CD4-positive, alpha-beta T cell treated with Interleukin-17A for 4 hours (primary cell): ENCODE measurements around the gene DHCR24.
"Not testable (repeated sequence)": the region's sequence is repeated elsewhere in the genome, so short reads cannot be mapped to it uniquely, and the experiment has no call there.

Source experiments
- DNase-seq: peaks from one replicate; pipeline ENCODE4 v3.0.0-alpha.2; 2020; ENCODE audit warnings: mixed read lengths

The DHCR24 gene

DNA sequence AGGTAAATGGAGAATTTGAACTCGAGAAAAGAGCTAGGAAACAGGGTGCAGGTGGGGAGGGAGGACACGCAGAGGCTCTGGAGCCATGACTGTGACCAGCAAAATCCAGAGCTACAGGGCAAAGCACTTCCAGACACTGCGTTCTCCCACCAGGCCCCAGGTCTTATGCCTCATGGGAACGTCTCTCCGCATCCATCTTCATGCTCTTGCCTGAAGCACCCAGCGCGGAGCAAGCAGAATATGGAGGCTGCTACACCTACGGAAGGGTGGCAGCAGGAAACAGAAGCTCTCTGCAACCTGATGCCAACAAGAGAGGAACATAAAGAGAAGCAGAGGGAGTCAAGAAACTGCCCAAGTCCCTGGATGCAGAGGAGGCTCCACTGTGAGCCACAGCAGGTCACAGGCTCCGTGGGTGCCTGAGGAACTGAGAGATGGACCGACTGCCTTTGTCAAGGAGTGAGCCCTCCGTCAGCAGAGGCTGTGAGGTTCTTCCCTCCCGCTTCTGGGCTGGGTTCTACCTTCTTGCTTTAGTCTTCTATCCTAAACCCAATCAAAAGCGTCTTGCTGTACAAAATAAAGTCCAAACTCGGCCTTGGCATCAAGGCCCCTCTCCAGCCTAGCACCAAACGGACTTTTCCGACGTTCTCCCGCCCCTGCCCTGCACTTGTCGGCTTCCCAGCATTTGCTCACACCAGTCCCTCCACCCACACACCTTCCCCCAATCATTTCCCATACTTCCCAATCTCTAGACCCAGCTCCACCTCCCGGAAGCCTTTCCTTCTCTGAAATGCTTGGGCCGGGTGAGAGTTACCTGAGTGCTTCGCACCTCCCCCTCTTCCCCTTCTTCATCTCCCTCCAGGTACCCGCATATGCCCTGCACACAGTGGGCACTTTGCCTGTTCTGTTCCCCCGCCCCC is 930 bp downstream of the DHCR24 start:
- DNase-seq: no peak

DNA sequence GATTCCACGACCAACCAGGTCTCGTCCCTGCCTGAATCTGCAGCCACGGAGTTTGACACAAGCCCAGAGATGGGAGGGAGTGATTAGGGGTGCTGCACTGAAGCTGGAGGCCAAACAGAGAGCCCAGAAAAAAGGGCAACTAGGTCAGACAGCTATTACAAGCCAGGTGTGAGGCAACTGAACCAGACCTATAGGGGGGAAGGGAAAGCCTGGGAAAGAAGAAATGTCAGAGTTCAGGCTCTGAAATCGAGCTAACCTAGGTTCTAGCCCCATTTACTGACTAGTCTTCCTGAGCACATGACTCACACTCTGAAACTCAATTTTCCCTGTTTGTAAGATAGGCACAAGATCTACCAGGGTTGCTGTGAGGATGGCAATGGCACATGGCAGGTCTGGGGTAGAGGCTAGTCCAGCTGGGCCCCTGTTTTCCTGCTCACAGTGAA is 1.7 kb downstream of the DHCR24 start:
- no peak for DNase-seq

DNA sequence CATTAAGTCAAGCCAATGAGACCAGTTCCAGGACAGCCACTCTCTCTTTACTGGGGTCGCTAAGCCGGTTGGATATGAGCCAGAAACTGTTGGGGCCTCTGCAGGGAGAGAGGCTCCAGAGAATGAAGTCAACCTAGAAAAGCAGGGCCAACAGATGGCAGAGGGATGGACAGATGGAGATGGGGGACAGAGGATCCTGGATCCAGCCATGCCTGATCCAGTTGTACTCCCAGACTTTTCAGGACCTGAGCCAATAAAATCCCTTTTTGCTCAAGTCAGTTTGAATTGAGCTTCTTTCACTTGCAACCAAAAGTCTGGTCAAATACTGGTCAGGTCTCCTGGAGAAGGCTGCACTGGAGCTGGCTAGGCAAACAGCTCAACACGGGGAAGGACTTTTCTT is 2.2 kb downstream of the DHCR24 start:
- no peak for DNase-seq

DNA sequence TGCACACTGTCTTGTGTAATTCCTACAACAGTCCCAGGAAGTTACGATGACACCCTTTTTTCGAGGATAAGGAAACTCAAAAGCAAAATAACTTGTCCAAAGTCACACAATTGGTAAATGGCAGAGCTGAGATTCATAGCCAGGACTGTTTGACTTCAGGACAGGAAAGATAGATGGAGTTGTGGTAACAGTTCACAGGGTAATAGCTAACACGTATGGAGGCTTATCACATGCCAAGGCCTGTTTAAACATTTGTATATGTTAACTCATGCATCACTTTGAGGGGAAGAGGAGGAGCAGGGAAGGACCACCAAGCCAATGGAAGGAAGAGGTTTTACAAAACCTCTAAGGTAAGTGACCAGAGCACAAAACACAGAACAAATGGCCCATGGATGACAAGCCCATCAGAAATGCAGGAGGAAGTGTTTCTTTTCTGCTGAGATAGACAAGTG is 2.8 kb downstream of the DHCR24 start:
- DNase-seq: no peak

DNA sequence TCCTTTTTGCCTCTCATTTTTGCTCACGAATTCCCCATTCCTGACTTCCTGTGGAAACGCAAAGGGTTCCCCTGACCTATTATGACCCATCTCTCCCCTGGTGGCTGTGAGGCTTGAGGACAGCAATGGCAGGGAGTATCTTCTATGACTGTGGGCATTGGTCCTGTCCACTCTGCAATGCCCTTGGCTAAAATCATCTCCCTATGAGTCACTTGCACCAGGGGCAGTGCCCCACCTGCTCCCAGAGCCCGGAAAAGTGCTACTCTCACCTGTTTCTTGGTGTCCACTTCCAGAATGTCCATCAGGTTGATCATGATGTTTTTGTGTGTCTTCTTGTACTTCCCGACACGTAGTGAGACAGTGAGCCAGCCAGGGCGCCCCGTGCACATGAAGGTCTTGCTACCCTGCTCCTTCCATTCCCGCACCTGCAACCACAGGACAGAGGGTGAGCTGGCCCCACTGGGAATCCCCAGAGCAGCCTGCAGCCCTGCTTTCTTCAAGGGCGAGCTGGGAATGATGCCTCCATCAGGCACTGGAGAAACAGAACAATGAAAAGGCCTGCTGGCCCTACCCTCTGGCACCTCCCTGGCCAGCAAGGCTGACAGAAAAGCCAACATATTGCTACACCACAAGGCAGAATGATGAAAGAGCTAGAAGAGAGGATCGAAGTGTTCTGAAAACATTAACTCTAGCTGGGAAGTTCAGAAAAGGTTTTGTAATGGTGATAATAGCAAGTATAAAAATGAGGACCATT is 3.5 kb downstream of the DHCR24 start:
- no peak for DNase-seq

DNA sequence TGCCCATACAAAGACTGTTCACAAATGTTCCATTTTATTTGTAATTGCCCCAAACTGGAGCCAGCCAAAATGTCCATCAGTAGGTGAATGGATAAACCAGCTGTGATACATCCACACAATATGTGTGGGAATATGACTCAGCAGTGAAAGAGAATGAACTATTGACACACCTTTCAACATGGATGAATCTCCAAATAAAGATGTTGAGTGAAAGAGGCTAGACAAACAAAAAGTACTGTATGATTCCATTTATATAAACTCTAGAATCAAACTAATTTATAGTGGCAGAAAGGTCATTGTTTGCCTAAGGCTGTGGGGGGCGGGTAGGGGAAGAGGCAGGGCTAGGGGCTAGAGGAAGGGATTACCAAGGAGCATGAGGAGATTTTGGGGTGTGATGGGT is 4.5 kb downstream of the DHCR24 start:
- DNase-seq: no peak

DNA sequence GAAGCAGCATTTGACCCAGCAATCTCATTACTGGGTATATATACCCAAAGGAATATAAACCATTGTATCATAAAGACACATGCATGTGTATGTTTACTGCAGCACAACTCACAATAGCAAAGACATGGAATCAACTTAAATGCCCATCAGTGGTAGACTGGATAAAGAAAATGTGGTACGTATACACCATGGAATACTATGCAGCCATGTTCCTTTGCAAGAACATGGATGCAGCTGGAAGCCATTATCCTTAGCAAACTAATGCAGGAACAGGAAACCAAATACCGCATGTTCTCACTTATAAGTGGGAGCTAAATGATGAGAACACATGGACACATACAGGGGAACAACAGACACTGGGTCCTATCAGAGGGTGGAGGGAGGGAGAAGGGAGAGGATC is 5.4 kb downstream of the DHCR24 start:
- not testable (repeated sequence) for DNase-seq

DNA sequence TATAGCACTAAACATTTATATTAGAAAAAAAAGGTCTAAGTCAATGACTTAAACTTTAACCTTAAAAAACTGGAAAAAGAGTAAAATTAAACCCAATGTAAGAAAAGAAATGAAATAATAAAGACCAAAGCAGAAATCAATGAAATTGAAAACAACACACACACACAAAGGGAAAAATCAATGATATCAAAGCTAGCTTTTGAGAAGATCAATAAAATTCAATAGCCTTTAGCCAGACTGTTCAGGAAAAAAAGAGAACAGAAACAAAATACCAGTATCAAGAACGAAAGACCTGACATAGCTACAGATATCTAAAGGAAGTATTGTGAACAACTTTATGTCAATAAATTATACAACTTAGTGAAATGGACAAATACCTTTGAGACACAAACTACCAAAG is 7.1 kb downstream of the DHCR24 start:
- no peak for DNase-seq

DNA sequence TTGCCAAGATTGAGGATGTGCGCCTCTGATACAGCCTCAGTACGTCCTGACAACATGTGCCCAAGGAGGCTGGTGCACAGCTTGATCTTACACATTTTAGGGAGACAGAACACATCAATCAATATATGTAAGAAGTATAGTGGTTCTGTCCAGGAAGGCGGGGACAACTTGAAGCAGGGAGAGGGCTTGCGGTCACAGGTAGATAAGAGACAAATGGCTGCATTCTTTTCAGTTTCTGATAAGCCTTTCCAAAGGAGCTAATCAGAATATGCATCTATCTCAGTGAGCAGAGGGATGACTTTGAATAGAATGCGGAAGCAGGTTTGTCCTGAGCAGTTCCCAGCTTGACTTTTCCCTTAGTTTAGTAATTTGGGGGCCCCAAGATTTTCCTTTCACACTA is 10.2 kb downstream of the DHCR24 start:
- DNase-seq: no peak

DNA sequence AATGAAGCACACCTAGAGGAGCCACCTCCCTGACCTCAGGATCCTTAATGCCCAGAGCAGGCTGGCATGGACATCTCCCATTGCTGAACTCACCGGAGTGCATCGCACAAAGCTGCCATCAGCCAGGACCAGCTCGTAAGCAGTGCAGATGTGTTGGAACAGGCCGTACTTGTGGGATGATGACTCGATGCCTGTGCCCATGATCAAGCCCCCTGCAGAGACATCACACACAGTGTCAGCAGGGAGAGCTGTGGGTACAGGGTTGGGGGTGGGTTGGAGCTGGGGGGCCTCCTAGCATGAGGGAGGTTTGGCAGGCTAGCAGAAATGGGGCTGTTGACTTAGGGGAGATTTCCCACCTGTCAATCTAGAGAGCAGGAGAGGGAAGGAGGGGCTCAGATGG is 12.0 kb downstream of the DHCR24 start:
- DNase-seq: no peak

DNA sequence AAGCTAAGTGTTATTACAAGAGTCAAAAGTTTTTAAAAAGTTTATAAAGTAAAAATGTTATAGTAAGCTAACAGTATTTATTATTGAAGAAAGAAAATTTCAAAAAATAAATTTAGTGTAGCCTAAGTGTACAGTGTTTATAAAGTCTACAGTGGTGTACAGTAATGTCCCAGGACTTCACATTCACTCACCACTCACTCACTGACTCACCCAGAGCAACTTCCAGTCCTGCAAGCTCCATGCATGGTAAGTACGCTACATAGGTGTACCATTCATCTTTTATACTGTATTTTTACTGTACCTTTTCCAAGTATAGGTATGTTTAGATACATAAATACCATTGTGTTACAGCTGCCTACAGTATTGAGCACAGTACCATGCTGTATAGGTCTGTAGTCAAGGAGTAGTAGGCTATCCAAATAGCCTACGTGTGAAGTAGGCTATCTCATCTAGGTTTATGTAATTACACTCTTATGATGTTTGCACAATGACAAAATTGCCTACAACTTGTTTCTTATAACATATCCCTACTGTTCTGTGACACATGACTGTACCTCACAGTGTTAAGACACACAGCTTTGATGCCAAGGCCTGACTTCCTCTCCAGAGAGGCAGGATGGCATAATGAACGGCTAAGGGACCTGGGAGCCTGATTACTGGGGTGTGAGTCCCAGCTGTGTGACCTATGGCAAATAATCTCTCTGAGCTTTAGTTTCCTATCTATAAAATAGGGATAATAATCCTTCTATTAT is 12.7 kb downstream of the DHCR24 start:
- DNase-seq: no peak

DNA sequence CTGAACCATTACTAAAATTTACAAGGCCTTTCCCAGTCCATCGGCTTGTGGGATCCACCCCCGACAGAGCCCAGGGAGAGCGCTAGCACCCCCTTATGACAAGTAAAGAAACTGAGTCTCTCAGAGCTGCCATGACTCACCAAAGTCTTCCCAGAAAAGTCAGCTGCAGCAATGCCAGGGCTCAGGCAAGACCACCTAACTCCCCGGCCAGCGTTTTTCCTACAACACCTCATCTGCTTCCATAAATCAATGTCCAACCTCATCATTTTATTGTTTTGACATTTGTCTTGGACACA is 15.0 kb downstream of the DHCR24 start:
- DNase-seq: no peak

DNA sequence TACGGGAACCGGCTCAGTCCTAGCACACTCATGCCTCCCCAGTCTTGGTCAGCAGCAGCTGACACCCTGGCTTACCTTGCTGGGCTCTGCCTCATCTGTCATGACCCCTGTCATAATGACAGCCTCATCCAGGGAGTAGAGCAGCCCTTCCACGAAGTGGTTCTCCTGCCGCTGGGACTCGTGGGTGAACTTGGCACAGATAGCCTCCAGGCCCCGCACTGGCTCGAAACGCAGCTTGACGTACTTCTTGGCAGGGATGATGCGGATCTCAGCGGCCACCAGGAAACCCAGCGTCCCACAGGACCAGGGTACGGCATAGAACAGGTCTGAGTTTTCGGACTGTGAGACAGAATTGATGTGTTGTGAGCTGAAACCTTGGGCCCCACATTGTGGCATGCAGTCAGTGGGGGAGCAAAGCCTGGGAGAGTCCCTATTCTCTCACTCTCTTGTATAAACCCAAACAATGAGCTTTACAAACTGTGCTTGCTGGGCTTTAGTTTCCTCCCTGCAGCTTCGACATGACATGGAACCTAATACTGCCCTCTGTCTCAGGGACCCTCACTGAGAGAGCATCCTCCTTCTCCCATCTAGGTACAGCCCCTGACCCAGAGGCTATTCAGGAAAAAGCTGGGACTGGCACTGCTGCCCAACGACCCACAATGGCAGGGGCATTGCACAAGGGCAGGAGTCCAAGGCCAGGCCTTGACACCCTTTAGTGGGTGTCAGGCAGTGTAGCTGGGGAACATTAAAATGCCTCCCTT is 15.5 kb downstream of the DHCR24 start:
- no peak for DNase-seq

DNA sequence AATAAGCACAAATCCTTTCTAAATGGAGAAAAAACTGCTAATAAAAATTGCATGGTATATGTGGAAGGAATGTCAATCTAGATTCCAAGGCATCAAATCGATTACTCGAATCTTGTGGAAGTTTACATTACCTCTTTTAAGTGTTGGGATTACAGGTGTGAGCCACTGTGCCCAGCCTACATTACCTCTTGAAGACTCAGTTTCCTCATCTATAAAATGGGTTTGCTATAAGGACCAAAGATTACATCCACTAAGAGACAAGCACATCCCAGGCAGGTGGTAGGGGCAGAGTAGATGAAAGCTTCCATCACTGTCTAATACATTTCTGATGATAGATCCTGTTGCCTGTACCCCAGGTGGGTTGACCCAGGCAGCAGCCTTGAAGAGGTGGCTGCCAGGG is 16.1 kb downstream of the DHCR24 start:
- DNase-seq: no peak

DNA sequence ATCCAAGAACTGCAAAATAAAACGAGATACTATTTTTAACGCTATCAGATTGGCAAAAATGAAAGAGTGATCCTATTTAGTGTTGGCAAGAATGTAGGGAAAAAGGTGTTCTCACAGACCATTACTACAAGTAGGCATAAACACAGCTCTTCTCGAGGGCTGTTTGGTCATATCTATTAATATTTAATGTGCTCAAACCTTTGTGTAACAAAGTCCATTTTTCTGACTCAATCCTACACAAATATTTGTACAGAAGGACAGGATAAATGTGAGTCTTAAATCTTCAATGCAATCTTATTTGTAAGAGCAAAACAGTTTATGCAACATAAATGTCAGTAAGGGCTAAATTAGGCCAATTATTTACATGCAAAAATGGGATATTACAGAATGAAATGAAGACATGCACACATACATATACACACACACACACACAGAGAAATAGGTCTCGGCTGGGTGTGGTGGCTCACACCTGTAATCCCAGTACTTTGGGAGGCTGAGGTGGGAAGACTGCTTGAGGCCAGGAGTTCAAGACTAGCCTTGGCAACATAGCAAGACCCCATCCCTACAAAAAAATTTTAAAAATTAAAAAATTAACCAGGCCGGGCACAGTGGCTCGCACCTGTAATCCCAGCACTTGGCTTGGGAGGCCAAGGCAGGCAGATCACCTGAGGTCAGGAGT is 17.7 kb downstream of the DHCR24 start:
- DNase-seq: no peak

DNA sequence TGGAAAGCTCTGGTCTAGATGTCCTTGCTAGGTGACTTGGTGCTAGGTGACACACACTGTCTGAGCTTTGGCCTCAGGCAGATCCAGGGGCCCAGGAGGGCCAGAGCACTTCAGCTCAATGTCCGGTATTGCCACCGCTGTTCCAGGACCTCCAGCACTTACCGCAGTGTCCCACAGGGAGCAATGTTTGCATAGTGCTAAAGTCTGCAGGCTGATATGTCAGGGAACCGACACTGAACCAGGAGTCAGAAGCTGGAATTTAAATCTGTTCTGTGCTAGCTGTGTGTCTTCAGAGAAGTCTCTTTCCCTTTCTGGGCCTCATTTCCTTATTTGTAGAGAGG is 19.3 kb downstream of the DHCR24 start:
- DNase-seq: no peak

DNA sequence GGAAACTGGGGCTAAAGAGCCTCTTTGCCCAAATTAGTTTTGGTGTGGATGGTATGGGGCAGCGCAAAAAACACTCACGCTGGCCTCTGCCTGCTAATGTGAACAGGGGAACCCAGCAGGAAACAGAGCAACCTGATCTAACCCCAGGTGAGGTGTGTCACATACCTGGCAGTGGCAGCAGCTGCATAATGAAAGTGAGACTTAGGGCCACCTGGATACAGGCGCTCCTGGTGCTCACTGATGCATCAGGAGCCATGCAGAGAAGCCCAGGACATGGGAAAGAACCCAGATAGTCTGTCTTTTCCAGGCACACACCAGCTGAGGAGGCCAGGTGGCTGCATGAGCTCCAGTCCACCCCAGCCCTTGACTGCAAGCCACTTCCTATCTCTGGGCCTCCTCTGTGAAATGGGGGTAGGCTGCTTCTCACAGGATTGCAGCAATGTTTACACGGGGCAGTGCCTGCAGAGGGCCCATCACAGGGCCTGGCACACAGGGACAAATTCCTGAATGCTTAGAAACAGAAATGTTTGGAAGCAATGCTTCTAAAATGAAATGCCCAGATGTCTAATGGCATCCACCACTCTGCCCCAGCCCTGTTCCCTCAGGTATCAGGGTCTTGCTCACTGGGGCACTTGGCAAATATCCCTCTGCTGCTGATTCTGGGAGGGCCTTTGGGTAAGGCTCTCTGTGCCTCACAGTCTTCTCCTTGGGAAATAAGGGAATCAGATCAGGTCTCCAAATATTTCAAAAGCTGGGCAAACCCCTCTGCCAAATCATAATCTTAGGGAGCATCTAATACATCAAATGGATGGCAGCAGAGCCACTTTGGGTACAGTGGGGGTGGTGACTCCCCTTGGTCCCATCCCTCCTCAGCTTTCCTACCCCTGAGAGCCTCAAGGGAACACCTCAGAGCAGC is 19.9 kb downstream of the DHCR24 start:
- DNase-seq: no peak

DNA sequence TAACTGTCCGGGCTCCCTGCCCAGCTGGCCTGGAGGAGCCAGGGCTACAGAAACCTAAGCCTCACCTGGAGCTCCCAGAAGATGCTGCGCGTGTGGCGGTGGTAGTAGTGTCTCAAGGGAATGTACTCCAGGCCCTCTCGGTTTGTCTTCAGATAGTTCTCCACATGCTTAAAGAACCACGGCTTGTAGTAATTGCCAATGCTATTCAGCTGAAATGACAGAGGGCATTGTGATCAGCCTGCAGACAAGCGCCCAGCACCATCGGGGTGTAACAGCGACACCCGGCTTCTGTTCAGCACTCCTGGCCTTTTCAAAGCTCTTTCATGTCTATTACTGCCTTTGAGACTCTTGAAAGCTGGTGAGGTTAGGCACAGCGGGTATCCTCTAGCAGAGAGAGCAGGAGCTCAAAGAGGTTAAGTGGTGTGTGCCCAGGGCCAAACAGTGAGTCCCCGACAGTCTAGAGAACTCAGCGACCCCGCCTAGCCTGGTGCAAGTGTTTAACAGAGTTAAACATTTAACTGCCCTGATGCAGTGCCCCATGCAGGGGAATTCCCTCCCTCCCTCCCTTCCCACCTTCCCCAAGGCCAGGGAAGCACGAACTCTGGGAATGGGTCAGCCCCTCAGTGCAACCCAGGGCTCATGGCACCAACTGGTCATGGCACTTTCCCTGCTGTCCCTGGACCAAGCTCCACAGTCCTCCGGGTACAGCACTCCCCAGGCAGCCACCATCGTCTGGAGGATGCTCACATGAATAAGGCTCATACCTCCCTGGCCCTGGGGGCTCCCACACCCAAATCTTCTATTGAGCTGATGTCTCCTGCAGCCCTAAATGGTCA is 21.5 kb downstream of the DHCR24 start:
- DNase-seq: no peak

DNA sequence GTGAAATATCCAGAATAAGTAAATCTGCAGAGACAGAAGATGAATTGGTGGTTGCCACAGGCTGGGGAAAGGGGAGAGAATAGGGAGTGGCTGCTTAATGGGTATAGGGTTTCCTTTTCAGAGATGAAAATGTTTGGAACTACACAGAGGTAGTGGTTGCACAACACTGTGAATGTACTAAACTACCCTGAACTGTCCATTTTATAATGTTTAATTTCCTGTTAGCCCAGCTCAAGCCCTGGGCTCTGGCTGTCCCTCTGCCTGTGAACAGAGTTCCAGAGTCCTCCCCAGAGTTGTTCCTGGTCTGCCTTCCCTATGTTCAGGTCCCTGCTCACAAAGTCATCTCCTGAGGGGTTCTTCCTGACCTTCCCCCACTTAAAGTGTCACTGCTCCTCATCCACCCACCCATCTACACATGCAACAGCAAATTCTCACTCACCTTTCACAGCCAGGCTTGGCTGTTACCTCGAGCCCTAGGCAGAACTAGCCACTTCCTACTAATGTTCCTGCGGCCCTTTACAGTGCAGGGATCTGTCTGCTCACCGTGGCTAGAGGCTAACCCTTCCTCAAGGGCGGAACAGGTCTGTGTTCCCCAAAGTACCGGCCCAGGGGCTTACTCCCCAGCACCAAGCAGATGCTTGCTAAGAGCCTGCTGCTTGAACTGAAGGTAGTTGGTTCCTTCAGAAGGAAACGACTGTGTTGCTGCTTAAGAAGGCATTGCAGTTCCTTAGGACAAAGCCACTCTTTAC is 22.4 kb downstream of the DHCR24 start:
- no peak for DNase-seq
